IPS-NIHi11 (cell line): ENCODE measurements around the gene WDR26.
A peak's percentile ranks its signal among the peaks of the same experiment; 100 is the strongest.

Source experiments
- DNase-seq: peaks from one replicate; pipeline ENCODE4 v3.0.0; 2012; ENCODE audit warnings: mixed read lengths, low spot score

Gene WDR26

DNA sequence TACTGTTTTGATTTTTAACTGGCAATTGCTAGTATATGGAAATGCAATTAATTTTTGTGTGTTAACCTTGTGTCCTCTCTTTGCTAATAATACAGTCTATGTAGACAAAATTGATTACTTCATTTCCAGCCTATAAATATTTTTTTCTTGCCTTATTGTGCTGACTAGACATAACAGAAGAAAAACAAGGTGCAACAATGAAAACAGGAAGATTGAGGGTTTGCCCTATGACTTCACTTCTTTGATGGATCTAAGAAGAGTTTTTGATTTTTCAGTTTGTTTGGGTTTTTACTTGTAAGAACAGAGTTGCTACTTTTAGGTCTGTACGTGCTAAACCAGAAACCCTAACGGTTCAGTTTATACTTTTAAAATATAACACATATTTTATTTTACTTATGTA is 86.5 kb downstream of the WDR26 start:
- DNase-seq = no peak

DNA sequence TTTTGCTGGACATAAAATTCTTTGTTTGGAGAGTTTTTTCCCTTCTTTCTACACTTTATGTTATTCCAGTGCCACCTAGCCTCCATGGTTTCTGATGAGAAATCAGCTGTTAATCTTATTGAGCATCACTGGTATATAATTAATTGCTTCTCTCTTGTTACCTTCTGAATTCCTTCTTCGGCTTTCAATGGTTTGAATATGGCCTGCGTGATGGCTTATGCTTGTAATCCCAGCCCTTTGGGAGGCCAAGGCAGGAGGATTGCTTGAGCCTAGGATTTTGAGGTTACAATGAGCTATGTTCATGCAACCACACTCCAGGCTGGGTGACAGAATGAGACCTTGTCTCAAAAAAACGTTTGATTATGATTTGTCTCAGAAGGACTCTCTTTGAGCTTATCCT is 90.9 kb downstream of the WDR26 start:
- DNase-seq = no peak

DNA sequence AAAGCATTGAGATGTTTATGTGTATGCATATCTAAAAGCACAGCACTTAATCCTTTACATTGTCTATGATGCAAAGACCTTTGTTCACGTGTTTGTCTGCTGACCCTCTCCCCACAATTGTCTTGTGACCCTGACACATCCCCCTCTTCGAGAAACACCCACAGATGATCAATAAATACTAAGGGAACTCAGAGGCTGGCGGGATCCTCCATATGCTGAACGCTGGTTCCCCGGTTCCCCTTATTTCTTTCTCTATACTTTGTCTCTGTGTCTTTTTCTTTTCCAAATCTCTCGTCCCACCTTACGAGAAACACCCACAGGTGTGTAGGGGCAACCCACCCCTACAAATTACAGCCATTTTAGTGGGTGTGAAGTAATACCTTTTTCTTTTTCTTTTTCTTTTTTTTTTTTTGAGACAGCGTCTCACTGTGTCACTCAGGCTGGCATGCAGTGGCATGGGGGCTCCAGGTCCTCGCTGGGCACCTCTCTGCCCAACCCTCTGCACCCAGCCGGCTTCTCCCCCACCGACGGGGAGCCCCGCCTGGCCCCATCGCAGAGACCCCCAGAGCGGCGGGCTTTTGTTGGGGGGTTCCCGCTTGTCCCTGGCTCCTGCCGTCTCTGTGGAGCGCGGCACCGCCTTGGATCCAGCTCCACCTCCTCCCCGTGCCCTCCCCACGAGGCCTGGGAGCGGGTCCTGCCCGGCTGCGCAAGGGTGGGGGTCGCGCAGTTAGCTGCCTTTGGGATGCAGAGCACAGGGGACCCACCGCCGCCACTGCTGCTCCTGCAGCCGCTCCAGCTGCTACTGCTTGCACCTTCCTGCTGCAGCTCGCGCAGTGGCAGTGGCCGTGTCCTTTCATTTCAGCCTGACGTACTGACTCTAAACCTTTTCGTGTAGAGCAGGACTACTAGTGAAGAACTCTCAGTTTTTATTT is 93.9 kb downstream of the WDR26 start:
- peak; percentile 50 for DNase-seq

DNA sequence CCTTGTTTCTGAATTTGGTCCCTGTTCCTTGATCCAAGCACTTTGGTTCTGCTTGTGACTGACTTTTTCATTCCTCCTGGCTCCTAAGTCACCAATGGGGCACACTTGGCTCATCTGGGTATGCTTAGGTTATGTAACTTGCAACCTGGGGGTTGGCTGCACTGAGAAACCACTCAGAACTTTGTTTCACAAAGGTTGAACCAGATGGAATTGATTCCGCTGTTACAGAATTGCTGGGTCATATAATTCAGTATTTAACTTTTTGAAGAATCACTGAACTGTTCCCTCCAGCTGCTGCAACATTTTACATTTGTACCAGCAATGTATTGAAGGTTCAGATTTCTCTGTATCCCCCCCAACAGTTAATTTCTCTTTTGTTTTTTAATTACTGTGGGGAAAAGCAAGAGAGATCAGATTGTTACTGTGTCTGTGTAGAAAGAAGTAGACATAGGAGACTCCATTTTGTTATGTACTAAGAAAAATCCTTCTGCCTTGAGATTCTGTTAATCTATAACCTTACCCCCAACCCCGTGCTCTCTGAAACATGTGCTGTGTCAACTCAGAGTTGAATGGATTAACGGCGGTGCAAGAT is 95.1 kb downstream of the WDR26 start:
- DNase-seq = no peak

DNA sequence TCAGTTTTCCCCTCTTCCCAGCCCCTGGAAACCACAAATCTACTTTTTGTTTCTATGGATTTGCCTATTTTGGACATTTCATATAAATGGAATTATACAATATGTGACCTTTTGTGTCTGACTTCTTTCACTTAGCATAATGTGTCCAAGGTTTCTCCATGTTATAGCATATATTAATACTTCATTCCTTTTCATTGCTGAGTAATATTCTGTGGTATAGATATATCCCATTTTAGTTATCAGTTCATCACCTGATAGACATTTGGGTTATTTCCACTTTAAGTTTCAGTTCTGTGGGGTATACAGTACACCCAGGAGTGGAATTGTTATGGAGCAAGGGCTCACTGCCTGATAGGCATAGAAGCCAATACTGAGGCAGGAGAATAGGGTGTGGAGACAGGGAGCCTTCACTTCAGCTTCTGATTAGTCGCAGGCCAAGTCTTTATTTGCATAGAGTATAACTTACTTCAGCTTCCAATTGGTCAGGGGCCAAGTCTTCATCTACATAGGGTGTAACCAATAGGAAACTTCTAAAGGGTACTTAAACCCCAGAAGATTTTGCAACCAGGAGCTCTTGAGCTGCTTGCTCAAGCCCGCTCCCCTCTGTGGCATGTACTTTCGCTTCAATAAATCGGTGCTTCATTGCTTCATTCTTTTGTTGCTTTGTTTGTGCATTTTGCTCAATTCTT is 96.3 kb downstream of the WDR26 start:
- DNase-seq = no peak
